ENCODE measurements around the gene VPS33A. TPM values are rescaled to one million over a fixed set of nuclear protein-coding genes. Genes with fewer than 3 reads are reported as not detected.

VPS33A gene
- total RNA-seq, 2 experiments from 2014 or later, result 12.0 to 14.2 TPM

- Histone ChIP-seq H3K27ac (ENCODE audit: low read depth in 1 of 2, low read length in 2 of 2) (no peak overlapping the region), H3K4me1 (ENCODE audit: insufficient read depth, low read length) (no peaks in the 10 kb centered on the region), H3K4me3 (ENCODE audit: low read length) (no peak overlapping the region), H3K36me3 (ENCODE audit: insufficient read depth, low read length) (peaks cover 36% of the 10 kb centered on the region), H3K9me3 (ENCODE audit: control insufficient read depth in 1 of 2, insufficient read depth in 1 of 2, low read length in 2 of 2) (no peaks in the 10 kb centered on the region), H3K27me3 (ENCODE audit: control insufficient read depth in 1 of 2, insufficient read depth in 2 of 2, low read length in 2 of 2) (no peaks in the 10 kb centered on the region)
- H3K4me1 Mint-ChIP-seq (ENCODE audit: low read depth), result no peaks in the 10 kb centered on the region
- peaks cover 79% of the 10 kb centered on the region for H3K36me3 Mint-ChIP-seq (ENCODE audit: low read depth)
- no peak overlapping the region for H3K27ac Mint-ChIP-seq
- intact Hi-C loops (cut with DNase I, micrococcal nuclease), result no loop called here
- no peak for ATAC-seq (ENCODE audit: poor library complexity)
- DNase-seq, result no peak
- no peak for TF ChIP-seq CTCF (IDR thresholded peaks at IDR 0.05)
- POLR2A ChIA-PET, result no interaction called here
- CTCF ChIA-PET, result interaction anchor here (1.4 kb wide), 1 partner anchor 26 kb away, joined by 3 read pairs; no protein-coding TSS in a partner anchor
- H3K9me3 Mint-ChIP-seq, result no peaks in the 10 kb centered on the region
- H3K27me3 Mint-ChIP-seq, result no peaks in the 10 kb centered on the region
- no peak overlapping the region for H3K4me3 Mint-ChIP-seq
Observed at GRCh38 chr12:122310626-122311333, 44.5 kb upstream of the VPS33A start.

GRCh38 chr12:122309564-122310121 lies 43.3 kb upstream of the VPS33A start:
- Mint-ChIP-seq H3K27ac (no peak overlapping the region), H3K4me1 (ENCODE audit: low read depth) (no peaks in the 10 kb centered on the region), H3K27me3 (no peaks in the 10 kb centered on the region), H3K9me3 (no peaks in the 10 kb centered on the region), H3K36me3 (ENCODE audit: low read depth) (peaks cover 80% of the 10 kb centered on the region), H3K4me3 (no peak overlapping the region)
- H3K36me3 ChIP-seq (ENCODE audit: insufficient read depth, low read length), result peaks cover 45% of the 10 kb centered on the region
- no peak for TF ChIP-seq CTCF (IDR thresholded peaks at IDR 0.05)
- H3K4me1 ChIP-seq (ENCODE audit: insufficient read depth, low read length), result no peaks in the 10 kb centered on the region
- POLR2A ChIA-PET, result no interaction called here
- DNase-seq (no peak), ATAC-seq (ENCODE audit: poor library complexity) (no peak)
- H3K9me3 ChIP-seq (ENCODE audit: control insufficient read depth in 1 of 2, insufficient read depth in 1 of 2, low read length in 2 of 2), result no peaks in the 10 kb centered on the region
- H3K27ac ChIP-seq (ENCODE audit: low read depth in 1 of 2, low read length in 2 of 2), result no peak overlapping the region
- intact Hi-C loops (cut with DNase I, micrococcal nuclease), result no loop called here
- no peak overlapping the region for H3K4me3 ChIP-seq (ENCODE audit: low read length)
- CTCF ChIA-PET, result interaction anchor here (0.6 kb wide), 1 partner anchor 64 kb away, joined by 3 read pairs; no protein-coding TSS in a partner anchor
- H3K27me3 ChIP-seq (ENCODE audit: control insufficient read depth in 1 of 2, insufficient read depth in 2 of 2, low read length in 2 of 2), result no peaks in the 10 kb centered on the region

GRCh38 chr12:122308811-122309210 lies 42.5 kb upstream of the VPS33A start:
- no peaks in the 10 kb centered on the region for H3K27me3 ChIP-seq (ENCODE audit: control insufficient read depth in 1 of 2, insufficient read depth in 2 of 2, low read length in 2 of 2)
- Mint-ChIP-seq H3K27me3 (no peaks in the 10 kb centered on the region), H3K36me3 (ENCODE audit: low read depth) (peaks cover 78% of the 10 kb centered on the region), H3K4me3 (no peak overlapping the region), H3K9me3 (no peaks in the 10 kb centered on the region), H3K4me1 (ENCODE audit: low read depth) (no peaks in the 10 kb centered on the region), H3K27ac (no peak overlapping the region)
- H3K27ac ChIP-seq (ENCODE audit: low read depth in 1 of 2, low read length in 2 of 2), result no peak overlapping the region
- DNase-seq (no peak), ATAC-seq (ENCODE audit: poor library complexity) (no peak)
- no peak overlapping the region for H3K4me3 ChIP-seq (ENCODE audit: low read length)
- ChIA-PET CTCF (no interaction called here), POLR2A (no interaction called here)
- peaks cover 48% of the 10 kb centered on the region for H3K36me3 ChIP-seq (ENCODE audit: insufficient read depth, low read length)
- intact Hi-C loops (cut with DNase I, micrococcal nuclease), result no loop called here
- H3K9me3 ChIP-seq (ENCODE audit: control insufficient read depth in 1 of 2, insufficient read depth in 1 of 2, low read length in 2 of 2), result no peaks in the 10 kb centered on the region
- no peak for TF ChIP-seq CTCF (IDR thresholded peaks at IDR 0.05)
- no peaks in the 10 kb centered on the region for H3K4me1 ChIP-seq (ENCODE audit: insufficient read depth, low read length)
